Inferior parietal cortex (tissue), 1 donor: ENCODE results near the gene RNF150.

Source experiments
- DNase-seq: peaks from one replicate; pipeline ENCODE4 v3.0.0-alpha.2; 2016; ENCODE audit errors: extremely low spot score

RNF150 gene

DNA sequence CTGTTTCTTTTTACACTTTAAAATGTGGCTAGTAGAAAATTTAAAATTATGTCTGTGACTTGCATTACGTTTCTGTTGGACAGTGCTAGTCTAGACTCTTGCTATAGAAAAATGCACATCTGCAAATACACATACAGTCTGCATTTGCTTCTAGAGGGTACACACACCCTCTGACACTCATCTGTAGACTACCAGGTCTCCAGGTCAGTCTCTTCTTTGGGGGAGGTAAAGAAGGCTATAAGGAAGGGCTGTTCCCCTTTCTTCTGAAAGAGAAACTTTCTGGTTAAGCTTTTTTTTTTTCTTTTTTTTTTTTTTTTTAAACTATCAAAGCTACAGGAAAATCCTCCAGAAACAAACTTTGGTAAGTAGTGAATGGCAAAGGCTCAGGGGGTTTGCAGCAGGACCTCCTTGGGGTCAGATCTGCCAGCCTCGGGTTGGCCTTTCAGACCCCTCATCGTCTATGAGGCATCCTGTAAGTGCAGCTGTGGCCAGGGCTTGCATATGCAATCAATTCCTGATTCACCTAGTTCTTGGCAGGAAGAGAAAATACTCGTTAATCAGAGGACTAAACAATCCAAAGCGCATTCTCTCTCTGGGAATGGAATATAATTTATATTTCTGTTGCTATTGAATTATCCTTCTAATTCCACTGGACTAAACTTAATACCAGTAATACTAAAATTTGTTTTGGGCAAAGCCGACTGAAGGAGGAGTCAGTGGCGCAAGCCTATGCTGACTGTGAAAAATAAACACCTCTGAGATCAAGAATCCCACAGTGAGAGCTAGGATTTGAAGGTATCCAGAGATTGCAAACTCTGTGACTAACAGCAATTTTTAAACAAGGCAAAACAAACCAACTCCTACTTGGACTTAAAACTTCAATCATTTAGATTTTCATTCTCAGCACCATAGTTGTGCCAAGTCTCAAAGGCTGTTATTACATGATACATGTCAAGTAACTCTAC lies 267.7 kb downstream of the RNF150 start:
- DNase-seq, result no peak

GRCh38 chr4:140863197-140863596 lies 270.1 kb downstream of the RNF150 start:
- no peak for DNase-seq

DNA sequence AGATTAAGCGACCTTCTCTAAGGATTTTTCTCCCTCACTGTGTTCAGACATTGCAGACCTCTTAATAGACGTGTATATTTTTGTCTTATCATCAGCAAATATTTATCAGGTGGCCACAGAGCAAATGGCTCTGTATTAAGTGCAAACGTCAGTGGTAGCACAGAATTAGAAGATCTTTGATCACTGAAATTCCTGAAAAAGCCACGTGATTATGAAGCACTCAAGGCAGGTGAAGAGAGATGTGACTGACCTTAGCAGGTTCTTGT lies 271.2 kb downstream of the RNF150 start:
- DNase-seq, result no peak

DNA sequence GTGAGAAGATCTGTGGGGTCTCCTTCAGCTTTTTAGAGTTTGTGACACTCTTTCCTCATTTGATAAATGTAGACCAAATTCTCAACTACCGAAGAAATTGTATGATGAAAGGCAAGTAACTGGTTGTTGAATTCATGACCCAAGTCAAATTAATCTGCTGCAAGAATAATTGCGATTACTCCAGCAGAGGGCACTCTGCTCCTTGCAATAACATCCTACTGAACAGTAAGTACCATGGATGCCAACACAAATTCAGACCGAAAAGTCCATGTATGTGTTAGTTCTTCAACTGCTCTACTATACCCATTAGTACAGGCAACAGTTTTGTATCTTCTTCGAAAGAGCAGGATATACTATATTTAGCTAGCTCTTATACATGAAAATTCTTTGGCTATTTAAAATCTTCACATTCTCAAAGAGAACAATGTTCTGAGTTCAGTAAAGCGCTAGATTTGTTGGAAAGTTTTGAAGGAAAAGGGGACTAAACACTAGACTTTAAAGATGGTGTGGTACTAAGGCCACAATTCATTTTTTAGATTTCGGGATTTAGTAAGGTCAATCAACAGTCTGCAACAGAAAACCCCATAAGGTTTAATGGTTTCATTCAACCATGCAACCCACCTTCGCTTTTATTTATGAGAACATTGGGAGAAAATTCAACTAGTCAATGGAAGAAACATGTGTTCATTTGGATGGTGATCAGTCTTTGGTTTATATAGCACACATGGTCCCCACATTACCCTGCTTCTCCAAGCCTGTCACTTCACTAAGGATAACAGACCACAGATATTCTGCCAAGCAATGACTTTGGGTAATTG lies 271.7 kb downstream of the RNF150 start:
- peak; percentile 94 for DNase-seq

- no peak for DNase-seq
These were observed 274.4 kb downstream of the RNF150 start for GRCh38 chr4:140858897-140859296.

DNA sequence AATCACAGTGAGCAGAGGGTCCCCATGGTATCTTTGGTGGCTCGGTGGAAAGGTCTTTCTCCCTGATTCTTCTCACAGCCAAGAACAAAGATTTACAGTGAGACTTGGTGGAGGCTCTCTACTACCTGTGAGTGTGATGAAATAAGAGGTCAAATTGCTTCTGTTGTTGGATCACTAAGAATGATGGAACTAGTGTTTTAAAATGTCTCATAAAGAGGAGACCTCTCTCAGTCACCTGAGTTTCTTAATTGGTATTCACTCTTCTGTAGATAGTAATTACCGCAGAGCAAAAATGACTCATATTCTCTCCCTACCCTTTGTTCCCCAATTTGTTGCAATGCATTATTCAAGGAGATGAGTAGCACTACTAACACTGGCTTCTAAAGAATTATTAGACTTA lies 276.2 kb downstream of the RNF150 start:
- DNase-seq, result no peak

DNA sequence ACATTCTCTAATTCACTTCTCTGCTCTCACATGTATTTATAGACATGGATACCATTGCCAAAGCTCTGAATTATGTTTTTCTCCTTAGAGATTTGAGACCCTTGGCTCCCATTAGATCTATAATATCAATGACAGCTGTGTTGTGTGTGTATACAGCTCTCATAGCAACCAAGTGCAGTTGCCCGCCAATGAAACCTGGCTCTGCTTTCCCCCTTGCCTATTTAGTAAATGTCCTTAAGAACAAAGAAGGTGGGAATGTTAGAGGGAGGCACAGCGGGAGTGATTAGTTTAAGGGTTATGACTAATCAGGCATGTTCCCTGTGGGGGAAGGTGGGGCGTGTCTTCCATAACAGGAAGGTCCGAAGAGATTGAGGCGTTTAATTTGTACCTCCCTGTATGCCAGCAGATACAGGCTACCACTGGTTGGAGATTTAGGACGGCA lies 276.6 kb downstream of the RNF150 start:
- DNase-seq, result no peak

GRCh38 chr4:140854168-140854567 lies 279.1 kb downstream of the RNF150 start:
- no peak for DNase-seq

GRCh38 chr4:140851804-140852203 lies 281.5 kb downstream of the RNF150 start:
- DNase-seq, result no peak

- DNase-seq, result peak; percentile 86
These were observed 282.1 kb downstream of the RNF150 start for GRCh38 chr4:140851032-140851636.

DNA sequence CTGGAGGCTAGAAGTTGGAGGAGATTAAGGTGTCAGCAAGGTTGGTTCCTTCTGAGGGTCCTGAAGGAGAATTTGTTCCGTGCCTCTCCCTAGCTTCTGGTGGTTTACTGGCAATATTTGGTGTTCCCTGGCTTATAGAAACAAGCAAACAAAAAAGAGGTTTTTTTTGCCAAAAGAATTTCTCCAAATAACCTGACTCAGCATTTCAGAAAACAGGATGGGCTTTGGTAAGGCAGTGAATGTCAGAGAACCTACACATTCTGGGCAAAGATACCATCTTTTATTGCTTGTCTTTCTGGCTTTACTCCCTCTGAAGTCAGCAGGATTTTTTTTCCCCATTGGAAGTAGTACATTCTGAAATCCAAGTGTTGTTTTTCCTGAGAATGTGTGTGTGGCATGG lies 283.7 kb downstream of the RNF150 start:
- DNase-seq, result no peak

GRCh38 chr4:140846736-140847135 lies 286.5 kb downstream of the RNF150 start:
- DNase-seq, result no peak

GRCh38 chr4:140844061-140844460 lies 289.2 kb downstream of the RNF150 start:
- DNase-seq, result no peak

DNA sequence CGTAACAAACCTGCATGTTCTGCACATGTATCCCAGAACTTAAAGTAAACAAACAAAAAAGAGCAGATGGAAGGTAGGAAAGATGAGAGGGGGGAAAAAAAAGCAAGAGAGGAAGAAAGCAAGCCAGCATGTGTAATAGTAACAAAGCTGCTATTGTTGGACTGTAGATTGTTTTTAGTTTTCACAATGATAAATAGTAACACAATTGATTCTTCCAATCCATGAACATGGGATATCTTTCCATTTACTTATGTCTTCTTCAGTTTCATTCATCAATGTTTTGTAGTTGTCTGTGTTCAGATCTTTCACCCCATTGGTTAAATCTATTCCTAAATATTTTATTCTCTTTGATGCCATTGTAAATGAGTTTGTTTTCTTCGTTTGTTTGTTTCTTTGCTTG lies 292.1 kb downstream of the RNF150 start:
- no peak for DNase-seq

DNA sequence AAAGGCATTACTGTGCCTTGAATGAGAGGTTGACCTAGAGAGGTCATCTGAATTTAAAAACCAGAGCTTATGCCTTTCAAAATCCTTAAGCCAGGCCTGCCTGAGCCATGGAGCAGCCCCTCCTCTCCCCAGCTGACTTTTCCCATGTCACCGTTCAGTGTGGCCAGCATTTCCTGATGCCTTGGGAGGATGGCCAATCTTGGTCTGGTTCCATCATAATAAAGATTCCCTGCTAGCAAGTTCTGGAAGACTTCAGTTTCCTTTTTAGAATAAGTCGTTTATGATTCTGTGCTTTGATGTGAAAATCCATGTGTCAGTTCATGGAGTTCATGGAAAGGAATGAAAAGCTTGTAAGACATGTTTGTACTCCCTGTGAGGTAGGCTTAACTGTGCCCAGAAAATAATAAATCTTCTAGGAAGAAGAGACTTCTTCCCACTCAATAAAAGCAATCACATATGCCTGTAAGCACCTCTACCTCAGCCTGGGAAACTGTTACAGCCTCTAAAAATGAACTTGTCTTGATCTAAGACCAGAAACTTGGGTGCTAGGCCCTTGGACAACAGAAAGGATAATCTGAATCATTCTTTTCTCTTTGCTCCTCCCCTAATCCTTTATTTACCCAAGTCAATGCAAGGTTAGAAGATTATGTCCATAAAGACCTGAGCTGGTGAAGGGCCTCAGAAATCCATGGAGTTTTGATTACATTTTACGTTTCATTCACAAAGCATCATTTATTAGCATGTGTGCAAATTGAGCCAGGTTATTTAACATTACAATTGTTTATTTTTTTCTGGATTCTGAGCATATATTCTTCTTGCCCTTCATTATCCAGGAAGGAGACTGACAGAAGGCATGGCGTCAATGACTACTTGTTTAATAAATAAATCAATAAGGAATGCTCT lies 293.1 kb downstream of the RNF150 start:
- DNase-seq, result no peak

DNA sequence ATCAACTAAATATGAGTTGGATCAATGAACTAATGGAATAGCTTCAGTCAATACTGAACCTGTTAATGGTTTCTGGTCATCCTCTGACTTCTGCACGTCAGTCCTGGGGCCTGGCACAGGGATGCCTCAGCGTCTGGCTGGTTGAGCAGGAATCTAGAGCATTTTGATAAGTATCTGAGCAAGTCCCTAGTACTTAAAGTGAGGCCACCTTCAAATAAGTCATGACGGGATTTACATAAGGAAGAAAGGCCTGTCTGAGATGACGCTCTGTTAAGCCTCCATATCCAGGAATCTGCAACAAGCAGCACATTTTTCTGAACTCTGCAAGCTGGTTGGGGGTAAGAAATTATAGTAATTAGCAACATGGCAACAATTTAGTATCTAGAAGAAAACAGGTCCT lies 293.9 kb downstream of the RNF150 start:
- no peak for DNase-seq

GRCh38 chr4:140837736-140838135 lies 295.5 kb downstream of the RNF150 start:
- DNase-seq, result no peak

- DNase-seq, result no peak
These were observed 298.3 kb downstream of the RNF150 start for GRCh38 chr4:140834839-140835495.

DNA sequence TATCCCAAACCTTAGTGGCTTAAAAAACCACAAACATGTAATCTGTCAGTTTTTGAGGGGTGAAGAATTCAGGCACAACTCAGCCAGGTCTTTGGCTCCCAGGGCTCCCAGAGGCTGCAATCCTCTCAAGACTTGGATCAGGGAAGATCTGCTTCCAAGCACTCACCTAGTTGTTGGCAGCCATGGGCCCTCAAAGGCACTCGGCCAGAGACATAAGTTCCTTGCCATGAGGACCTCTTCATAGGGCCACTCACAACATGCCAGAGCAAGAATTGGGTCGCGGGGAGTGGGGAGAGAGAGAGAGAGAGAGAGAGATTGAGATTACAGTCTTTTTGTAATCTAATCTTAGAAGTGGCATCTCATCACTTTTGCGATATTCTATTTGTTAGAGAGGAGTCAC lies 300.0 kb downstream of the RNF150 start:
- DNase-seq, result no peak

GRCh38 chr4:140829825-140830224 lies 303.4 kb downstream of the RNF150 start:
- no peak for DNase-seq

DNA sequence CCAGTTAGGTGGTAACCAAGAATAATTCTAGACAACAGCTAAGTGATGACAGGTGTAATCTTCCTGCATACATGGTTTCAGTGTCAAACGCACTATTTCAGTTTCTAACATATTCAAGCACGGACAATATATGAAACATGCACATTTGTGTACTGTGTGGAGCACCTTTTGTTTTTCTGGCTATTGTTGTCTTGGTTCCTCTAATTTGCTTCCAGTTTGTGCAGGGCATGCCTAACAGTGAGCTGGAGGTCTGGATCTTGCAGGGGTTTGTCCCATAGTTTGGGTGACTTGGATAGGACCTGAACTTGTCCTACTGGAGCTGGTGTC lies 306.6 kb downstream of the RNF150 start:
- no peak for DNase-seq
